Neural crest cell (in vitro differentiated cells): Measurements from ENCODE around the gene FBXL17. TPM values are rescaled to one million over a fixed set of nuclear protein-coding genes. Genes with fewer than 3 reads are reported as not detected.

Source experiments
- DNase-seq: peaks from one replicate; pipeline ENCODE4 v3.0.0; 2021; ENCODE audit warnings: low read depth, mixed read lengths, low spot score
- H3K27ac Mint-ChIP-seq: one replicate; pipeline ENCODE4 v1.8.0; 2021; ENCODE audit warnings: mild to moderate bottlenecking, mixed read lengths; ENCODE audit not compliant: unreplicated experiment
- H3K27me3 Mint-ChIP-seq: 2 replicates; pipeline ENCODE4 v1.8.0; 2021; ENCODE audit warnings: low read depth, mild to moderate bottlenecking, mixed read lengths
- H3K36me3 Mint-ChIP-seq: 2 replicates; pipeline ENCODE4 v1.8.0; 2021; ENCODE audit warnings: low read depth, mild to moderate bottlenecking, mixed read lengths
- H3K4me1 Mint-ChIP-seq: 2 replicates; pipeline ENCODE4 v1.8.0; 2021; ENCODE audit warnings: mixed read lengths
- H3K4me3 Mint-ChIP-seq: one replicate; pipeline ENCODE4 v1.8.0; 2021; ENCODE audit warnings: mild to moderate bottlenecking, mixed read lengths
- H3K9me3 Mint-ChIP-seq: 2 replicates; pipeline ENCODE4 v1.8.0; 2021; ENCODE audit warnings: mixed read lengths
- total RNA-seq: library from RNA; stranded (reverse); gene quantifications from 2 replicates; pipeline ENCODE4 v1.2.1, GENCODE V29; 2021
- TF ChIP-seq, protein P1 (sequence below): fragments of 200-600 bp; sonication (generic); conservative IDR thresholded peaks from 2 replicates; pipeline ENCODE4 v1.5.0; 2021; ENCODE audit warnings: antibody characterized with exemption, mild to moderate bottlenecking

The FBXL17 gene
- total RNA-seq, 1 donor from 2014 or later = 17.8 TPM

GRCh38 chr5:107876261-107876660, 505.6 kb downstream of the FBXL17 start:
- no peak for DNase-seq
- Mint-ChIP-seq H3K36me3 (peaks cover 2% of the 10 kb centered on the region), H3K27ac (peak overlapping the region; percentile 55), H3K27me3 (no peaks in the 10 kb centered on the region), H3K4me3 (peak overlapping the region; percentile 56), H3K9me3 (no peaks in the 10 kb centered on the region), H3K4me1 (peaks cover 51% of the 10 kb centered on the region)
- TF ChIP-seq, protein P1, sequence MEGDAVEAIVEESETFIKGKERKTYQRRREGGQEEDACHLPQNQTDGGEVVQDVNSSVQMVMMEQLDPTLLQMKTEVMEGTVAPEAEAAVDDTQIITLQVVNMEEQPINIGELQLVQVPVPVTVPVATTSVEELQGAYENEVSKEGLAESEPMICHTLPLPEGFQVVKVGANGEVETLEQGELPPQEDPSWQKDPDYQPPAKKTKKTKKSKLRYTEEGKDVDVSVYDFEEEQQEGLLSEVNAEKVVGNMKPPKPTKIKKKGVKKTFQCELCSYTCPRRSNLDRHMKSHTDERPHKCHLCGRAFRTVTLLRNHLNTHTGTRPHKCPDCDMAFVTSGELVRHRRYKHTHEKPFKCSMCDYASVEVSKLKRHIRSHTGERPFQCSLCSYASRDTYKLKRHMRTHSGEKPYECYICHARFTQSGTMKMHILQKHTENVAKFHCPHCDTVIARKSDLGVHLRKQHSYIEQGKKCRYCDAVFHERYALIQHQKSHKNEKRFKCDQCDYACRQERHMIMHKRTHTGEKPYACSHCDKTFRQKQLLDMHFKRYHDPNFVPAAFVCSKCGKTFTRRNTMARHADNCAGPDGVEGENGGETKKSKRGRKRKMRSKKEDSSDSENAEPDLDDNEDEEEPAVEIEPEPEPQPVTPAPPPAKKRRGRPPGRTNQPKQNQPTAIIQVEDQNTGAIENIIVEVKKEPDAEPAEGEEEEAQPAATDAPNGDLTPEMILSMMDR = no peak

DNA sequence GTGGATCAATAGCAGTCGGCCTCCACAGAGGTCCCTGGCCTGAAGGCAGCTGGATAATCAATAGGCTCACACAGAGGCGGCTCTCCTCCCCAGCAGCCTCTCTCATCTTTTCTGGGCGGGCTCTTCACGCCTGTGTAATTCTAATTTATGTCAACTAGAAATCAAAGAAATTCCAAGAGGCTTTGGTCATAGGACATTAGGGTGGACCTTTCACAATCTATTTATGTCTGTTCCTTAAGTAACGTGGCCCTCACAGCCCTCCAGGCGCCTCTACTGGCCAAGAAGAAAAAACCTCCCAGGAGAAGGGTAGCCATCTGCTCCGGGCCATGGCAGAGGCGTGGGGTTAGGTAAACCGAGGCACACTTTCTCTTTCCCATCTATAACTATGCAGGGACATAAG, 506.1 kb downstream of the FBXL17 start:
- TF ChIP-seq, protein P1 = no peak
- H3K27me3 Mint-ChIP-seq = no peaks in the 10 kb centered on the region
- H3K9me3 Mint-ChIP-seq = no peaks in the 10 kb centered on the region
- DNase-seq = peak; percentile 15
- H3K36me3 Mint-ChIP-seq = peaks cover 2% of the 10 kb centered on the region
- H3K27ac Mint-ChIP-seq = peak overlapping the region; percentile 76
- H3K4me1 Mint-ChIP-seq = peaks cover 51% of the 10 kb centered on the region
- peak overlapping the region; percentile 56 for H3K4me3 Mint-ChIP-seq

DNA sequence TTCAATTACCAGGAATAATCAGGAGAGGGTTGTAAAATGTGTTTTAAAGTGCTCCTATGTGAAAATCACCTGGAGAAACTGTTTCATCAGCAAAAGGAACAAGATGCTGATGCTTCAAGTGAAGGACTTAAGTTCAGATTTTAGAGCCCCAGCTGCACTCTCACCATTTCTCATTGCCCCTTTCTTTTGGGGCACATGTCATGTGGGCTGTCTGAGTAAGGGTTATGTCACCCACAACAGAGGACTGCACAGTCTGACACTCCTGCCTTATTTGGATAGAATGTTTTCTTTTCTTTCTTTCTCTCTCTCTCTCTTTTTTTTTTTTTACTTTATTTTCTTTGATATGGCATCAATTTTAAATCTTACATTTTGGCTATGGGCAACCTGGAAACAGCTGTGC, 507.1 kb downstream of the FBXL17 start:
- TF ChIP-seq, protein P1 = no peak
- DNase-seq = no peak
- H3K27me3 Mint-ChIP-seq = no peaks in the 10 kb centered on the region
- no peaks in the 10 kb centered on the region for H3K9me3 Mint-ChIP-seq
- H3K36me3 Mint-ChIP-seq = peaks cover 2% of the 10 kb centered on the region
- H3K4me3 Mint-ChIP-seq = no peak overlapping the region
- H3K27ac Mint-ChIP-seq = no peak overlapping the region
- peaks cover 51% of the 10 kb centered on the region for H3K4me1 Mint-ChIP-seq

DNA sequence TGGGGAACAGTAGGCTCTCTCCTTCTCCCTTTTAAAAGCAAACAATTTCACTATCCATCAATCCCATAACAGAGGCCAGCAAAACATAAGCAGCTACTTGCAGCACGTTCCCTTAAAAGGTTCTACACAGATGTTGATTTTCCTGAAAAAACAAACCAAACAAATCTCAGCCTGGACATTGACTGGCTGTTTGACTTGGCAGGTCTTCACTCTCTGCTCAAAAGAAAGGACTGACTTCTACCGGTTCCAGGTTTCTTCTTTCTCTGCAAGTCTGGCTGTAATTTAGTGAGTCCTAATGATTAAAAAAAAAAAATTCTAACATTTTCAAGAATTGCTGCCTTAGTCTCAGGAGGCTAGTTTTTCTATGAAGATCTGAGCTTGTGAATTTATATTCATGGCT, 508.0 kb downstream of the FBXL17 start:
- peaks cover 2% of the 10 kb centered on the region for H3K36me3 Mint-ChIP-seq
- no peaks in the 10 kb centered on the region for H3K27me3 Mint-ChIP-seq
- no peak for DNase-seq
- no peak overlapping the region for H3K4me3 Mint-ChIP-seq
- H3K4me1 Mint-ChIP-seq = peaks cover 51% of the 10 kb centered on the region
- TF ChIP-seq, protein P1 = no peak
- H3K27ac Mint-ChIP-seq = no peak overlapping the region
- H3K9me3 Mint-ChIP-seq = no peaks in the 10 kb centered on the region

- DNase-seq = no peak
- Mint-ChIP-seq H3K27ac (no peak overlapping the region), H3K4me3 (no peak overlapping the region), H3K9me3 (no peaks in the 10 kb centered on the region), H3K27me3 (no peaks in the 10 kb centered on the region), H3K4me1 (peaks cover 33% of the 10 kb centered on the region), H3K36me3 (peaks cover 4% of the 10 kb centered on the region)
- TF ChIP-seq, protein P1 = no peak
Measured at GRCh38 chr5:107871023-107871422, 510.9 kb downstream of the FBXL17 start.
